GM12878 (cell line): ENCODE results near the gene OR51B6. TPM values are rescaled to one million over a fixed set of nuclear protein-coding genes. Genes with fewer than 3 reads are reported as not detected.
A peak's percentile ranks its signal among the peaks of the same experiment; 100 is the strongest.

Experiments
- ATAC-seq: fragments of 200-7000 bp; cut with Tn5 transposase; 3 replicates; pipeline ENCODE4 v1.9.1; 2020; ENCODE audit warnings: mild to moderate bottlenecking, moderate library complexity
- BruUV-seq: library from RNA; stranded (reverse); fragments of 400-500 nt; replicated peaks from 2 replicates; lab custom pipeline; 2021; lab: Mats Ljungman, UMichigan
- CTCF ChIA-PET: fragments of 300-600 bp; sonication (Branson Sonifier 250); formaldehyde crosslinking; extraction: SDS; loops from one replicate; lab custom pipeline; 2021; ENCODE audit warnings: inconsistent platforms; lab: Yijun Ruan, JAX
- POLR2A ChIA-PET: fragments of 350-600 bp; formaldehyde crosslinking; extraction: SDS; loops from one replicate; lab custom pipeline; 2021; ENCODE audit warnings: inconsistent platforms; lab: Charles Lee
- RAD21 ChIA-PET: fragments of 300-600 bp; sonication (Branson Sonifier 250); formaldehyde crosslinking; loops from one replicate; lab custom pipeline; 2023; ENCODE audit warnings: antibody characterized with exemption; ENCODE audit not compliant: unreplicated experiment; lab: Charles Lee
- SMC1A ChIA-PET: fragments of 300-600 bp; sonication (Branson Sonifier 250); formaldehyde crosslinking; loops from one replicate; lab custom pipeline; 2023; ENCODE audit not compliant: unreplicated experiment, uncharacterized antibody; lab: Charles Lee
- DNase-seq: peaks from one replicate; pipeline ENCODE4 v3.0.0-alpha.2; 2011; ENCODE audit warnings: low read depth, low spot score
- FAIRE-seq: peaks from 3 replicates; lab custom pipeline; 2011; peaks lifted over from hg19 to GRCh38; lab: Jason Lieb, UNC
- H2AFZ ChIP-seq: 2 replicates; pipeline ENCODE4 v1.6.0; 2011; ENCODE audit warnings: low read depth, low read length, control low read depth; ENCODE audit not compliant: control insufficient read depth
- H3K27ac ChIP-seq: 2 replicates; pipeline ENCODE4 v1.5.1; 2011; ENCODE audit warnings: control low read depth; ENCODE audit not compliant: control insufficient read depth, insufficient read depth
- H3K27me3 ChIP-seq, 2 experiments: replicated peaks in 1 of 2; 2 replicates each; pipeline versions ENCODE4 v1.6.0 to v1.6.1; 2011; ENCODE audit warnings: low read length in 1 of 2; ENCODE audit not compliant: control insufficient read depth in 2 of 2, insufficient read depth in 2 of 2
- H3K36me3 ChIP-seq, 2 experiments: 2 replicates each; pipeline ENCODE4 v1.5.1; 2011; ENCODE audit warnings: low read length in 1 of 2; ENCODE audit not compliant: control insufficient read depth in 2 of 2, insufficient read depth in 2 of 2
- H3K4me1 ChIP-seq: 2 replicates; pipeline ENCODE4 v1.6.1; 2011; ENCODE audit warnings: mild to moderate bottlenecking, low read length, moderate library complexity, mixed read lengths; ENCODE audit not compliant: control insufficient read depth, insufficient read depth
- H3K4me2 ChIP-seq: 2 replicates; pipeline ENCODE4 v1.6.0; 2011; ENCODE audit warnings: control low read depth; ENCODE audit not compliant: control insufficient read depth, insufficient read depth
- H3K4me3 ChIP-seq: fragments of 200-600 bp; sonication (generic); 2 replicates; pipeline ENCODE4 v1.5.1; 2016
- H3K79me2 ChIP-seq: 2 replicates; pipeline ENCODE4 v1.6.0; 2011; ENCODE audit warnings: low read length; ENCODE audit not compliant: control insufficient read depth, insufficient read depth
- H3K9ac ChIP-seq: 2 replicates; pipeline ENCODE4 v1.8.0; 2011; ENCODE audit warnings: low read length, control low read depth, mixed read lengths; ENCODE audit not compliant: control insufficient read depth, insufficient read depth
- H3K9me3 ChIP-seq: replicated peaks from 3 replicates; pipeline ENCODE4 v1.5.1; 2011; ENCODE audit warnings: mild to moderate bottlenecking, low read length; ENCODE audit not compliant: control insufficient read depth, insufficient read depth
- H4K20me1 ChIP-seq: 2 replicates; pipeline ENCODE4 v1.6.0; 2011; ENCODE audit not compliant: control insufficient read depth, insufficient read depth
- ATF7 ChIP-seq: fragments of 450-650 bp; IDR thresholded peaks from 2 replicates; pipeline ENCODE4 v1.6.1; 2016; ENCODE audit warnings: low read depth, mild to moderate bottlenecking
- DPF2 ChIP-seq: fragments of 450-650 bp; IDR thresholded peaks from 2 replicates; pipeline ENCODE4 v1.6.1; 2017; ENCODE audit warnings: mild to moderate bottlenecking
- IKZF1 ChIP-seq: fragments of 450-650 bp; conservative IDR thresholded peaks from 2 replicates; pipeline ENCODE4 v1.6.1; 2017; ENCODE audit warnings: antibody characterized with exemption, mild to moderate bottlenecking
- IKZF2 ChIP-seq, 2 experiments: fragments of 450-650 bp; IDR thresholded peaks; 2 replicates each; pipeline ENCODE4 v1.6.1; 2017; ENCODE audit warnings: mild to moderate bottlenecking in 2 of 2, moderate library complexity in 2 of 2
- MTA2 ChIP-seq: fragments of 450-650 bp; IDR thresholded peaks from 2 replicates; pipeline ENCODE4 v1.6.1; 2016; ENCODE audit warnings: low read depth, mild to moderate bottlenecking, moderate library complexity
- WGBS: methylation state at CpG from one replicate; pipeline ENCODE4 v1.1.6; 2016; ENCODE audit warnings: low lambda C conversion rate; ENCODE audit not compliant: insufficient replicate concordance, insufficient coverage; ENCODE audit errors: missing lambda C conversion rate; 5-methylcytosine and 5-hydroxymethylcytosine counted together
- in situ Hi-C: fragments of 300-500 bp; cut with MboI; formaldehyde crosslinking; loops from 9 replicates; pipeline ENCODE4 v1.14.3; 2018; ENCODE audit warnings: mixed read lengths
- intact Hi-C: fragments of 100-400 bp; cut with micrococcal nuclease; formaldehyde crosslinking; loops from one replicate; pipeline ENCODE4 v1.14.2; 2022; ENCODE audit not compliant: unreplicated experiment
- polyA plus RNA-seq, 11 experiments: library from polyadenylated mRNA; depleted of rRNA in 4 of 11; unstranded in 6 of 11; stranded (reverse) in 5 of 11; fragments of >200 nt; fragmentation: Nextera tagmentation in 4 of 11; fragmentation: Illumina TruSeq in 1 of 11; extraction: Ambion mirVana in 4 of 11; extraction: Trizol in 1 of 11; gene quantifications; 1 replicate in 1 of 11; 2 replicates in 10 of 11; pipeline versions ENCODE4 v1.2.1 to v1.2.3, GENCODE V29; 2011 to 2016; ENCODE audit warnings: inconsistent platforms in 2 of 11, missing spikeins in 2 of 11, low read depth in 1 of 11
- total RNA-seq, 4 experiments: library from RNA; depleted of rRNA in 3 of 4; stranded (reverse); fragments of >200 nt in 3 of 4; fragmentation: Illumina TruSeq in 1 of 4; extraction: Trizol in 1 of 4; gene quantifications; 2 replicates each; pipeline versions ENCODE4 v1.2.1 to v1.2.3, GENCODE V29; 2013 to 2021
- TF ChIP-seq, protein P1 (sequence below): fragments of 450-650 bp; IDR thresholded peaks from 2 replicates; pipeline ENCODE4 v1.6.1; 2017; ENCODE audit warnings: low read depth, mild to moderate bottlenecking, moderate library complexity
- TF ChIP-seq, protein P2 (sequence below): fragments of 450-650 bp; IDR thresholded peaks from 2 replicates; pipeline ENCODE4 v1.6.1; 2016; ENCODE audit warnings: mild to moderate bottlenecking
- TF ChIP-seq, protein P3 (sequence below): fragments of 150-350 bp; IDR thresholded peaks from 2 replicates; pipeline ENCODE4 v1.6.1; 2014; ENCODE audit warnings: mild to moderate bottlenecking, low read depth, low read length

Gene OR51B6
- total and polyA plus RNA-seq, 10 of the 15 experiments (the other 5 are each of a cell fraction or from before 2014, with no cell fraction given) = 0.17 TPM; not detected in 9

DNA sequence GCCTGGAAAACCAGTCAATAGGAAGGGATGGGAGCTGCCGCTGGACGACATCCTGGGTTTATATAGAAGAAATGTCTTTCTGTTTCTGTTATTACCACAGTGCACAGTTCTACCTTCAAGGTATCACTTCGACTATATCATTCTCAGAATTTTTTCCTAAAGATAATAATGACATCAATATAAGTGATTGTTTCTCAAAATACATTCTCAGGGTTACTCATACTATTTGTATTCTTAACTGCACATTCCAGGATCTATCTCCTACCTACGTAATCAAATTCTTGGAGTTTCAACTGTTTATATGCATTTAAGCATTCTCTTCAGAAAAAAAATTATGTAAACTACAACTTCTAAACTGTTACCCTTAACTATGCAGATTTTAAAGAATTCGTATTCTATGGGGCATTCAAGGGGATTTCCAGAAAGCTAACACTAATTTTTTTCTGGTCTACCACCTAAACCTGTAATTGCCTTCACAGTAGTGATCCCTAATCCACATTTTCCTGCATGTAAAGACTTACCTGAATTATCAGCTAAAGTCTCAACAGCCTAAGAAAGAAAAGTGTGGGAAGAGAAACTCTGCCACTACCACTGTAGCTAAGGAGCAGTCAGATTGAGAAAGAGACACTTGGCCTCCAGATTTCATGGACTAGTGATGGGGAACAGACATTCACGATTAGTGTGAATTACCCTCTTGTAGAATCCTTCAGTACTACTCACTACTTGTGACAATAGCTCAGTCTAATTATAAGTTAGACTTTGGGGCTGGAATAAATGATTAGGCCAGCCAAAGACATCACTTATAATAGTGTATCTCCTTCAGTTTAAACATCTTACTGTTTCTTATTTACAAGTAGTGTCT, 7.6 kb upstream of the OR51B6 start, which contains the start of gene OR51B5:
TSS of gene OR51B5 (minus strand) at position 51 of the 862 bp plus-strand sequence. CDS start at position 51, 0 bp downstream.
- H3K9me3 ChIP-seq = no peaks in the 10 kb centered on the region
- no TSS peak for BruUV-seq
- H3K9ac ChIP-seq = no peak within 1 kb of the TSS
- no peak within 1 kb of the TSS for H2AFZ ChIP-seq
- FAIRE-seq (no peak), ATAC-seq (peak; percentile 61), DNase-seq (no peak)
- in situ Hi-C loops (loop anchor here (25.0 kb wide), 1 partner anchor 1481 kb away; the partner anchor contains the start of gene STIM1), intact Hi-C loops (no loop called here)
- no peaks in the 10 kb centered on the region for H3K36me3 ChIP-seq
- H3K4me1 ChIP-seq = no peaks in the 10 kb centered on the region
- no peak within 1 kb of the TSS for H3K4me3 ChIP-seq
- ChIA-PET CTCF (interaction anchor here (0.7 to 1.0 kb wide), 2 partner anchors 18 to 20 kb away, joined by 3 read pairs; no protein-coding TSS in a partner anchor), SMC1A (interaction anchor here (0.6 to 1.6 kb wide), 6 partner anchors 9 to 1055 kb away, joined by 3 to 5 read pairs (median 4); no protein-coding TSS in a partner anchor), RAD21 (interaction anchor here (1.1 to 1.2 kb wide), 2 partner anchors 36 to 54 kb away, joined by 3 to 4 read pairs; no protein-coding TSS in a partner anchor), POLR2A (interaction anchor here (0.6 kb wide), 2 partner anchors 289 to 515 kb away, joined by 3 to 4 read pairs; no protein-coding TSS in a partner anchor)
- H3K79me2 ChIP-seq = no peaks in the 10 kb centered on the region
- WGBS = under 1% methylated on average over 6 of the region's 6 CpGs
- no peak within 1 kb of the TSS for H3K4me2 ChIP-seq
- no peaks in the 10 kb centered on the region for H3K27me3 ChIP-seq
- no peaks in the 10 kb centered on the region for H4K20me1 ChIP-seq
- H3K27ac ChIP-seq = no peak within 1 kb of the TSS
- TF ChIP-seq IKZF2 (IDR thresholded peaks at IDR 0.05) (peak in 1 of 2 experiments; percentile 26; a peak in 1 of 4 replicates), MTA2 (0 out of 2 replicates have a peak, but pooled peaks have one; percentile 25), DPF2 (0 out of 2 replicates have a peak, but pooled peaks have one; percentile 35), ATF7 (no peak), IKZF1 (peak; percentile 41)
- TF ChIP-seq, protein P1, sequence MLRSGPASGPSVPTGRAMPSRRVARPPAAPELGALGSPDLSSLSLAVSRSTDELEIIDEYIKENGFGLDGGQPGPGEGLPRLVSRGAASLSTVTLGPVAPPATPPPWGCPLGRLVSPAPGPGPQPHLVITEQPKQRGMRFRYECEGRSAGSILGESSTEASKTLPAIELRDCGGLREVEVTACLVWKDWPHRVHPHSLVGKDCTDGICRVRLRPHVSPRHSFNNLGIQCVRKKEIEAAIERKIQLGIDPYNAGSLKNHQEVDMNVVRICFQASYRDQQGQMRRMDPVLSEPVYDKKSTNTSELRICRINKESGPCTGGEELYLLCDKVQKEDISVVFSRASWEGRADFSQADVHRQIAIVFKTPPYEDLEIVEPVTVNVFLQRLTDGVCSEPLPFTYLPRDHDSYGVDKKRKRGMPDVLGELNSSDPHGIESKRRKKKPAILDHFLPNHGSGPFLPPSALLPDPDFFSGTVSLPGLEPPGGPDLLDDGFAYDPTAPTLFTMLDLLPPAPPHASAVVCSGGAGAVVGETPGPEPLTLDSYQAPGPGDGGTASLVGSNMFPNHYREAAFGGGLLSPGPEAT = peak; percentile 41; the same call in 1 of the 2 replicates
- TF ChIP-seq, protein P2, sequence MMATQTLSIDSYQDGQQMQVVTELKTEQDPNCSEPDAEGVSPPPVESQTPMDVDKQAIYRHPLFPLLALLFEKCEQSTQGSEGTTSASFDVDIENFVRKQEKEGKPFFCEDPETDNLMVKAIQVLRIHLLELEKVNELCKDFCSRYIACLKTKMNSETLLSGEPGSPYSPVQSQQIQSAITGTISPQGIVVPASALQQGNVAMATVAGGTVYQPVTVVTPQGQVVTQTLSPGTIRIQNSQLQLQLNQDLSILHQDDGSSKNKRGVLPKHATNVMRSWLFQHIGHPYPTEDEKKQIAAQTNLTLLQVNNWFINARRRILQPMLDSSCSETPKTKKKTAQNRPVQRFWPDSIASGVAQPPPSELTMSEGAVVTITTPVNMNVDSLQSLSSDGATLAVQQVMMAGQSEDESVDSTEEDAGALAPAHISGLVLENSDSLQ = no peak
- TF ChIP-seq, protein P3, sequence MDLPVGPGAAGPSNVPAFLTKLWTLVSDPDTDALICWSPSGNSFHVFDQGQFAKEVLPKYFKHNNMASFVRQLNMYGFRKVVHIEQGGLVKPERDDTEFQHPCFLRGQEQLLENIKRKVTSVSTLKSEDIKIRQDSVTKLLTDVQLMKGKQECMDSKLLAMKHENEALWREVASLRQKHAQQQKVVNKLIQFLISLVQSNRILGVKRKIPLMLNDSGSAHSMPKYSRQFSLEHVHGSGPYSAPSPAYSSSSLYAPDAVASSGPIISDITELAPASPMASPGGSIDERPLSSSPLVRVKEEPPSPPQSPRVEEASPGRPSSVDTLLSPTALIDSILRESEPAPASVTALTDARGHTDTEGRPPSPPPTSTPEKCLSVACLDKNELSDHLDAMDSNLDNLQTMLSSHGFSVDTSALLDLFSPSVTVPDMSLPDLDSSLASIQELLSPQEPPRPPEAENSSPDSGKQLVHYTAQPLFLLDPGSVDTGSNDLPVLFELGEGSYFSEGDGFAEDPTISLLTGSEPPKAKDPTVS = no peak
